Activated CD4-positive, alpha-beta memory T cell treated with anti-CD3 and anti-CD28 coated beads, Interleukin-2, amount 10 ng/mL, durations not matched to agents 7 days and 5 days (primary cell): ENCODE results near the gene CNNM4. TPM values are rescaled to one million over a fixed set of nuclear protein-coding genes. Genes with fewer than 3 reads are reported as not detected.

Experiments
- total RNA-seq, 2 experiments: library from RNA; stranded (reverse); gene quantifications; one replicate each; pipeline ENCODE4 v1.2.3, GENCODE V29; 2021

Gene CNNM4
- total RNA-seq, 2 experiments from 2014 or later, result 8.6 to 9.4 TPM

Other genes with a start within 250 kb of the CNNM4 start
- 10 to 100 TPM; 80.0 to 86.8 TPM for gene ARID5A, start 224.2 kb upstream of the CNNM4 start, total RNA-seq
- gene KANSL3, start 122.6 kb upstream of the CNNM4 start, total RNA-seq, result 10 to 100 TPM; 58.2 to 60.9 TPM
- not detected for gene FER1L5, start 118.1 kb upstream of the CNNM4 start, total RNA-seq
- gene LMAN2L, start 20.8 kb upstream of the CNNM4 start, total RNA-seq, result 10 to 100 TPM; 10.8 to 12.2 TPM
- 10 to 100 TPM; 26.6 to 28.5 TPM for gene CNNM3, start 55.4 kb downstream of the CNNM4 start, total RNA-seq
- 10 to 100 TPM; 15.5 to 16.9 TPM for gene ANKRD23, start 83.1 kb downstream of the CNNM4 start, total RNA-seq
- 10 to 100 TPM; 44.1 to 47.7 TPM for gene ANKRD39, start 97.1 kb downstream of the CNNM4 start, total RNA-seq
- gene SEMA4C, start 109.2 kb downstream of the CNNM4 start, total RNA-seq, result 10 to 100 TPM; 22.2 to 22.5 TPM
- under 1 TPM; 0.48 to 0.65 TPM for gene FAM178B, start 225.7 kb downstream of the CNNM4 start, total RNA-seq